Measurements from ENCODE around the gene TLCD1.
"Not testable (repeated sequence)": the region's sequence is repeated elsewhere in the genome, so short reads cannot be mapped to it uniquely, and the experiment has no call there.

The TLCD1 gene

GRCh38 chr17:28722417-28723158 lies 3.4 kb downstream of the TLCD1 start:
- Mint-ChIP-seq H3K9me3 (no peaks in the 10 kb centered on the region), H3K36me3 (ENCODE audit: low read depth) (peaks cover 42% of the 10 kb centered on the region), H3K27me3 (ENCODE audit: low read depth, poor library complexity) (peaks cover 8% of the 10 kb centered on the region), H3K27ac (peak overlapping the region; percentile 68), H3K4me1 (peaks cover 78% of the 10 kb centered on the region), H3K4me3 (peak overlapping the region; percentile 100)
- no peak for TF ChIP-seq CTCF (IDR thresholded peaks at IDR 0.05)
- no peak for DNase-seq

GRCh38 chr17:28720997-28721329 lies 5.1 kb downstream of the TLCD1 start:
- H3K9me3 Mint-ChIP-seq; H3K27me3 Mint-ChIP-seq (ENCODE audit: low read depth, poor library complexity); DNase-seq: not testable (repeated sequence)
- Mint-ChIP-seq H3K4me3 (peak overlapping the region; percentile 100), H3K36me3 (ENCODE audit: low read depth) (peaks cover 42% of the 10 kb centered on the region), H3K4me1 (peaks cover 84% of the 10 kb centered on the region), H3K27ac (peak overlapping the region; percentile 99)

GRCh38 chr17:28720247-28720996 lies 5.6 kb downstream of the TLCD1 start:
- TF ChIP-seq CTCF (IDR thresholded peaks at IDR 0.05) = no peak
- Mint-ChIP-seq H3K36me3 (ENCODE audit: low read depth) (peaks cover 45% of the 10 kb centered on the region), H3K4me1 (peaks cover 87% of the 10 kb centered on the region), H3K4me3 (peak overlapping the region; percentile 100), H3K9me3 (no peaks in the 10 kb centered on the region), H3K27ac (peak overlapping the region; percentile 99), H3K27me3 (ENCODE audit: low read depth, poor library complexity) (peaks cover 8% of the 10 kb centered on the region)
- DNase-seq = no peak

- H3K4me1 Mint-ChIP-seq = peaks cover 85% of the 10 kb centered on the region
- peak overlapping the region; percentile 100 for H3K4me3 Mint-ChIP-seq
- peaks cover 51% of the 10 kb centered on the region for H3K36me3 Mint-ChIP-seq (ENCODE audit: low read depth)
- H3K27me3 Mint-ChIP-seq (ENCODE audit: low read depth, poor library complexity) = peaks cover 8% of the 10 kb centered on the region
- no peak for DNase-seq
- TF ChIP-seq CTCF (IDR thresholded peaks at IDR 0.05) = no peak
- peak overlapping the region; percentile 99 for H3K27ac Mint-ChIP-seq
- H3K9me3 Mint-ChIP-seq = no peaks in the 10 kb centered on the region
These were observed 7.0 kb downstream of the TLCD1 start for GRCh38 chr17:28719021-28719433.

- peak; percentile 57 for DNase-seq
- peaks cover 79% of the 10 kb centered on the region for H3K4me1 Mint-ChIP-seq
- H3K9me3 Mint-ChIP-seq = no peaks in the 10 kb centered on the region
- H3K27ac Mint-ChIP-seq = peak overlapping the region; percentile 100
- peak overlapping the region; percentile 85 for H3K4me3 Mint-ChIP-seq
- peaks cover 52% of the 10 kb centered on the region for H3K36me3 Mint-ChIP-seq (ENCODE audit: low read depth)
- TF ChIP-seq CTCF (IDR thresholded peaks at IDR 0.05) = no peak
- H3K27me3 Mint-ChIP-seq (ENCODE audit: low read depth, poor library complexity) = peaks cover 8% of the 10 kb centered on the region
These were observed 7.6 kb downstream of the TLCD1 start for GRCh38 chr17:28718333-28719020.

Data from nephron progenitor cell (in vitro differentiated cells).